IPS-18a (cell line): ENCODE measurements around the gene ATP8B4.

Experiments used
- H3K27ac ChIP-seq: one replicate; pipeline ENCODE4 v1.5.1; 2013; ENCODE audit warnings: low read length
- H3K27me3 ChIP-seq: one replicate; pipeline ENCODE4 v1.6.1; 2013; ENCODE audit warnings: mild to moderate bottlenecking, low read length; ENCODE audit not compliant: control insufficient read depth, insufficient read depth
- H3K36me3 ChIP-seq: one replicate; pipeline ENCODE4 v1.6.1; 2013; ENCODE audit warnings: low read depth, low read length; ENCODE audit not compliant: control insufficient read depth
- H3K4me1 ChIP-seq: one replicate; pipeline ENCODE4 v1.6.1; 2013; ENCODE audit warnings: low read depth, low read length; ENCODE audit not compliant: control insufficient read depth
- H3K4me3 ChIP-seq: one replicate; pipeline ENCODE4 v1.5.1; 2013; ENCODE audit warnings: low read length
- H3K9ac ChIP-seq: one replicate; pipeline ENCODE4 v1.6.1; 2013; ENCODE audit warnings: mild to moderate bottlenecking, low read length, moderate library complexity
- H3K9me3 ChIP-seq: one replicate; pipeline ENCODE4 v1.6.1; 2013; ENCODE audit warnings: low read depth, low read length; ENCODE audit not compliant: control insufficient read depth

ATP8B4 gene

DNA sequence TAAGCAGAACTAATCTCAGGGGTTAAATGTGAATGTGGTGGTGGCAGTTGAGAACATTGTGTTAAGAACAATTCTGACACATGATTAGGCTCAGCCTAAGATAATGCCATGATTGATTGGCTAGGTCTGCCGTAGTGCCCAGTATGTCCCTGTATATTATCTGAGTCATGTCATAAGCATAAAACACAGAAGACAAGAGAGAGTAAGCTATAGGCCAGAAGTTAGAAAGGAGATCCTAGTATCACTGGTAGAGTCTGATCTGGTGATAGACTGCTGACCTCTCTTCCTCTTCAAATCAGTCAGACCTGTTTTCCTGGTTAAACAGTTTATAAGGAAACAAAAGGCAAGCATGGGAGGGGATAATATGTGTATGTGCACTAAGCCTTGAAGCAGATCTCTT lies 30.1 kb upstream of the ATP8B4 start:
- Histone ChIP-seq H3K27ac (no peak overlapping the region), H3K27me3 (no peaks in the 10 kb centered on the region), H3K36me3 (no peaks in the 10 kb centered on the region), H3K4me3 (no peak overlapping the region), H3K9me3 (no peaks in the 10 kb centered on the region), H3K4me1 (no peaks in the 10 kb centered on the region), H3K9ac (no peak overlapping the region)

- Histone ChIP-seq H3K9me3 (no peaks in the 10 kb centered on the region), H3K27ac (no peak overlapping the region), H3K9ac (no peak overlapping the region)
Observed at GRCh38 chr15:50148362-50148963, 29.4 kb upstream of the ATP8B4 start.

GRCh38 chr15:50146632-50147031 lies 27.6 kb upstream of the ATP8B4 start:
- Histone ChIP-seq H3K9me3 (no peaks in the 10 kb centered on the region), H3K9ac (no peak overlapping the region), H3K4me3 (no peak overlapping the region), H3K27me3 (no peaks in the 10 kb centered on the region), H3K36me3 (no peaks in the 10 kb centered on the region), H3K27ac (no peak overlapping the region), H3K4me1 (no peaks in the 10 kb centered on the region)

More at GRCh38 chr15:50148362-50148963, 29.4 kb upstream of the ATP8B4 start:
- H3K36me3 ChIP-seq: no peaks in the 10 kb centered on the region
- no peak overlapping the region for H3K4me3 ChIP-seq
- H3K4me1 ChIP-seq: no peaks in the 10 kb centered on the region
- no peaks in the 10 kb centered on the region for H3K27me3 ChIP-seq

DNA sequence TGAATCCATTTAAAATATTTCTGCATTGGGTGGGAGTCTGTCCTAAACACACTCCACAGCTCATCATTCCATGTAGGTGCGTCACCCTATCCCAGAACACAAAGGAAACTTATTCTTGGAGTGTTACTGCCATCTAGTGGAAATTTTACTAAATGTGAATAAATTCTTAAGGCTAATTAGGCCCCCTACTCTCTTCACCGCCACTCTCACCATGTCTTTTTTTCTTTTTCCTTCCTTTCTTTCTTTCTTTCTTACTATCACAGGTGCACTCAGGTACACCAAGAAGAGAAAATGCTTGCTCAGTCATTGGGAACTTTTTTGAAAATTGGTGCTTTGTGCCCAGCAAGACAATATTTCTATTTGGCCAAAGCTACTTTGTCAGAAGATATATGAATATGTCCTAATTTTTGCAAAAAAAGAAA lies 26.4 kb upstream of the ATP8B4 start:
- Histone ChIP-seq H3K9me3 (no peaks in the 10 kb centered on the region), H3K4me3 (no peak overlapping the region), H3K9ac (no peak overlapping the region), H3K36me3 (no peaks in the 10 kb centered on the region), H3K27ac (no peak overlapping the region), H3K27me3 (no peaks in the 10 kb centered on the region), H3K4me1 (no peaks in the 10 kb centered on the region)

DNA sequence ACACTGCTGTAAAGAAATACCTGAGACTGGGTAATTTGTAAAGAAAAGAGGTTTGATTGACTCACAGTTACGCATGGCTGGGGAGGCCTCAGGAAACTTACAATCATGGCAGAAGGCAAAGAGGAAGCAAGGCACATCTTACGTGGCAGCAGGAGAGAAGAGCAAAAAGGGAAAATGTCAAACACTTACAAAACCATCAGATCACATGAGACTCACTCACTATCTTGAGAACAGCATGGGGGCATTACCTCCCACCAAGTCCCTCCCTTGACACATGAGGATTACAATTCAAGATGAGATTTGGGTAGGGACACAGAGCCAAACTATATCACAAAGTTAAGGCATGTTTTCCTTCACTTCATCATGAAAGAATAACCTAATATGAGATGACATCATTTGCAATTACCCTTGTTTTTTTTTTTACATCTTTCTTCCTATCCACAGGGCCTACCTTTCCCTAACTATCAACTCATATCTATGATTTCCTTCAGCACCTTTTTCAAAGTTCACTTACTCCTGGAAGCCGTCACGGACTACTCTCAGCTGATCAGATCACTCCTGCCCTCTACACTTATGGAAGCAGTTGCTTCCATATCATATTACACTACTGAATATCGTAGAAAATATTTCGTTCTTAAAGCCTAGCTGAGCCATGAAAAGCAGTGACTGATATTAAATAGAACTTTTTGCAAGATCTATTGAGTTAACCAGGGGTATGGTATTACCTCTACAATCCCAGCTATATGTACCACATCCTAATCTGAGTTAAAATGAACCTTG lies 25.5 kb upstream of the ATP8B4 start:
- Histone ChIP-seq H3K4me1 (no peaks in the 10 kb centered on the region), H3K4me3 (no peak overlapping the region), H3K27ac (no peak overlapping the region), H3K9me3 (no peaks in the 10 kb centered on the region), H3K9ac (no peak overlapping the region), H3K27me3 (no peaks in the 10 kb centered on the region), H3K36me3 (no peaks in the 10 kb centered on the region)

DNA sequence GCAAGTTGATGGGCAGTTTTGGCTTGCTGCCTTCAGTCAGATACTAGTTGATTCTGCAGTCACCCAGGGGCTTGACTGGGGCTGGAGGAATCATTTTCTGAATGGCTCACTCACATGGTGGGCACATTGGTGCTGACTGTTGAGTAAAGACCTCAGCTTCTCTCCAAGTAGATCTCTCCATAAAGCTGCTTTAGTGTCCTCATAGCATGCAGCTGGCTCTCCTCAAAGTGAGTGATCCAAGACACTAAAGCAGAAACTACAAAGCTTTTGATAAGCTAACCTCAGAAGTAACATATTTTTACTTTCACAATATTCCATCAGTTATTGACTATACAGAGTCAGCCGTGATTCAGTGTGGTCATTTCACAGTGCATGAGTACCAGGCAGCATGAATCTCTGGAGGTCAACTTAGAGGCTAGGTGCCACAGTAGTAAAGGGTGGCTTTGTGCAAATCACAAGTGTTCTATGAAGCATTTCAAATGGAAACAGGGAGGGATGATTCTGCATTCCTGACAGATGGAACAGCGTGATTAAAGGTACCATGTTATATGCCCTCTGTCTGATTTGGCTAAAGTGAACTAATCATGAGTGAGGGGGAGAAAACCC lies 24.3 kb upstream of the ATP8B4 start:
- no peaks in the 10 kb centered on the region for H3K9me3 ChIP-seq

GRCh38 chr15:50141856-50142255 lies 22.8 kb upstream of the ATP8B4 start:
- Histone ChIP-seq H3K9me3 (no peaks in the 10 kb centered on the region), H3K27ac (no peak overlapping the region), H3K36me3 (no peaks in the 10 kb centered on the region), H3K9ac (no peak overlapping the region), H3K27me3 (no peaks in the 10 kb centered on the region), H3K4me1 (no peaks in the 10 kb centered on the region), H3K4me3 (no peak overlapping the region)

More for the DNA sequence above, 24.3 kb upstream of the ATP8B4 start:
- Histone ChIP-seq H3K4me1 (no peaks in the 10 kb centered on the region), H3K9ac (no peak overlapping the region), H3K4me3 (no peak overlapping the region), H3K36me3 (no peaks in the 10 kb centered on the region), H3K27ac (no peak overlapping the region), H3K27me3 (no peaks in the 10 kb centered on the region)

DNA sequence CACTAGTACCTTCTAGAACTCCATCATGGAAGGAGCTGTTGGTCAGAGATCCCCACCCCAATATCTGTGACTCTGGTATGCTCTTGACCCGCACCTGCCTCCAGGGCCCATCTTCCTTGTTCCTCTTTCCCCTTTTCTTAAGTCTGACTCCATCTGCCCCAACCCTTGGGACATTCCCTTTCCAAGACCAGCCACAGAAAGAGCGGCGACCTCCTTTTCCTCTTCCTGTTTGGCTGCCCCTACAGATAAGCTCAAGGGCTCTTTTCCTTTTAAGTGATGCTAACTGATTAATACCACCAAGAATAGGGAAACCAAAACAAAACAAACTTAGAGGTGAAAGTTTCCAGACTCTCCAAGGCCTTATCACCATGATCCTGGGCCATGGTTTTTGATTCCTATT lies 21.9 kb upstream of the ATP8B4 start:
- Histone ChIP-seq H3K27ac (no peak overlapping the region), H3K27me3 (no peaks in the 10 kb centered on the region), H3K9me3 (no peaks in the 10 kb centered on the region), H3K4me3 (no peak overlapping the region), H3K36me3 (no peaks in the 10 kb centered on the region), H3K9ac (no peak overlapping the region), H3K4me1 (no peaks in the 10 kb centered on the region)

- no peaks in the 10 kb centered on the region for H3K36me3 ChIP-seq
- H3K9me3 ChIP-seq: no peaks in the 10 kb centered on the region
- no peaks in the 10 kb centered on the region for H3K27me3 ChIP-seq
- no peak overlapping the region for H3K27ac ChIP-seq
- H3K4me1 ChIP-seq: no peaks in the 10 kb centered on the region
- no peak overlapping the region for H3K4me3 ChIP-seq
- H3K9ac ChIP-seq: no peak overlapping the region
Observed at GRCh38 chr15:50140098-50140497, 21.1 kb upstream of the ATP8B4 start.

DNA sequence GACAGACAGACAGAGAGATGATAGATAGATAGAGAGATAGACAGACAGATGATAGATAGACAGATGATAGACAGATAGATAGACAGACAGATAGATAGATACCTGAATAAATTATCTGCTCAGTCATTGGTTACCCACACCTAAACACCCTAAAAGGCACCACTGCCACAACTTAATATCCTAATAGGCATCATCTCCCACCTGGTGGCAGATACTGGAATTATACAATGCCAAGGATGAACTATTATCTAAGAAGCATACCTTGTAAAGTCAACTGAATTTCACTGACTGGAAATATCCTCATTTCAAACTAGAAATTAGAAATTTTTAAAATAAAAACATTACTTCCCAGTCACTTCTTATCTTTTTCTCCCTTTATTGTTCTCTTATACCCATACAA lies 19.4 kb upstream of the ATP8B4 start:
- H3K4me1 ChIP-seq: no peaks in the 10 kb centered on the region
- H3K9me3 ChIP-seq: no peaks in the 10 kb centered on the region
- H3K4me3 ChIP-seq: no peak overlapping the region
- H3K27ac ChIP-seq: no peak overlapping the region
- no peaks in the 10 kb centered on the region for H3K36me3 ChIP-seq
- H3K27me3 ChIP-seq: no peaks in the 10 kb centered on the region
- H3K9ac ChIP-seq: no peak overlapping the region

GRCh38 chr15:50137893-50138292 lies 18.9 kb upstream of the ATP8B4 start:
- H3K27ac ChIP-seq: no peak overlapping the region
- no peaks in the 10 kb centered on the region for H3K27me3 ChIP-seq
- H3K9ac ChIP-seq: no peak overlapping the region
- no peaks in the 10 kb centered on the region for H3K9me3 ChIP-seq
- no peak overlapping the region for H3K4me3 ChIP-seq
- no peaks in the 10 kb centered on the region for H3K4me1 ChIP-seq
- H3K36me3 ChIP-seq: no peaks in the 10 kb centered on the region
